Measurements from ENCODE around the gene SCAF1. TPM values are rescaled to one million over a fixed set of nuclear protein-coding genes. Genes with fewer than 3 reads are reported as not detected.
A peak's percentile ranks its signal among the peaks of the same experiment; 100 is the strongest.

SCAF1 gene
- total RNA-seq, 1 experiment from 2014 or later: 129 TPM

- no peak overlapping the region for H3K4me3 Mint-ChIP-seq (ENCODE audit: low read depth, unreplicated experiment)
- no peak for DNase-seq
- H3K4me1 Mint-ChIP-seq (ENCODE audit: low read depth, unreplicated experiment): peaks cover 11% of the 10 kb centered on the region
- peaks cover 89% of the 10 kb centered on the region for H3K36me3 Mint-ChIP-seq (ENCODE audit: insufficient read depth, unreplicated experiment)
- TF ChIP-seq CTCF (IDR thresholded peaks at IDR 0.05; ENCODE audit: unreplicated experiment): no peak
- BruUV-seq (replicated peaks): no TSS peak
- CTCF ChIA-PET: interaction anchor here (0.7 kb wide), 1 partner anchor 9 kb away, joined by 3 read pairs; no protein-coding TSS in a partner anchor
- peak overlapping the region; percentile 67 for H3K27ac Mint-ChIP-seq (ENCODE audit: unreplicated experiment)
- intact Hi-C loops (cut with micrococcal nuclease; ENCODE audit: unreplicated experiment): loop anchor here (5.0 kb wide), 1 partner anchor 112 kb away; no protein-coding TSS in a partner anchor
- H3K9me3 Mint-ChIP-seq (ENCODE audit: low read depth, unreplicated experiment): no peaks in the 10 kb centered on the region
- H3K27me3 Mint-ChIP-seq (ENCODE audit: unreplicated experiment): no peaks in the 10 kb centered on the region
These were observed 41.8 kb downstream of the SCAF1 start for GRCh38 chr19:49683814-49684250.

GRCh38 chr19:49684251-49684982, 42.4 kb downstream of the SCAF1 start:
- TF ChIP-seq CTCF (IDR thresholded peaks at IDR 0.05; ENCODE audit: unreplicated experiment): peak; percentile 93
- Mint-ChIP-seq H3K4me3 (ENCODE audit: low read depth, unreplicated experiment) (no peak overlapping the region), H3K4me1 (ENCODE audit: low read depth, unreplicated experiment) (peaks cover 10% of the 10 kb centered on the region), H3K9me3 (ENCODE audit: low read depth, unreplicated experiment) (no peaks in the 10 kb centered on the region), H3K27me3 (ENCODE audit: unreplicated experiment) (no peaks in the 10 kb centered on the region), H3K36me3 (ENCODE audit: insufficient read depth, unreplicated experiment) (peaks cover 92% of the 10 kb centered on the region), H3K27ac (ENCODE audit: unreplicated experiment) (peak overlapping the region; percentile 67)
- intact Hi-C loops (cut with micrococcal nuclease; ENCODE audit: unreplicated experiment): loop anchor here (5.0 kb wide), 1 partner anchor 112 kb away; no protein-coding TSS in a partner anchor
- peak; percentile 65 for DNase-seq
- BruUV-seq (replicated peaks): no TSS peak
- CTCF ChIA-PET: interaction anchor here (0.6 to 0.7 kb wide), 3 partner anchors 9 to 985 kb away, joined by 3 to 4 read pairs (median 3); no protein-coding TSS in a partner anchor

- no peak for TF ChIP-seq CTCF (IDR thresholded peaks at IDR 0.05; ENCODE audit: unreplicated experiment)
These were observed 43.1 kb downstream of the SCAF1 start for GRCh38 chr19:49684983-49685553.

GRCh38 chr19:49685845-49686332, 43.9 kb downstream of the SCAF1 start:
- no peaks in the 10 kb centered on the region for H3K27me3 Mint-ChIP-seq (ENCODE audit: unreplicated experiment)
- peaks cover 94% of the 10 kb centered on the region for H3K36me3 Mint-ChIP-seq (ENCODE audit: insufficient read depth, unreplicated experiment)

More at GRCh38 chr19:49684983-49685553, 43.1 kb downstream of the SCAF1 start:
- H3K4me3 Mint-ChIP-seq (ENCODE audit: low read depth, unreplicated experiment): no peak overlapping the region
- no peak for DNase-seq
- CTCF ChIA-PET: interaction anchor here (0.6 to 0.7 kb wide), 2 partner anchors 496 to 985 kb away, joined by 3 to 4 read pairs; no protein-coding TSS in a partner anchor
- intact Hi-C loops (cut with micrococcal nuclease; ENCODE audit: unreplicated experiment): loop anchor here (5.0 kb wide), 1 partner anchor 113 kb away; no protein-coding TSS in a partner anchor
- H3K36me3 Mint-ChIP-seq (ENCODE audit: insufficient read depth, unreplicated experiment): peaks cover 94% of the 10 kb centered on the region
- peak overlapping the region; percentile 26 for H3K27ac Mint-ChIP-seq (ENCODE audit: unreplicated experiment)
- H3K4me1 Mint-ChIP-seq (ENCODE audit: low read depth, unreplicated experiment): peaks cover 5% of the 10 kb centered on the region
- no TSS peak for BruUV-seq (replicated peaks)
- no peaks in the 10 kb centered on the region for H3K27me3 Mint-ChIP-seq (ENCODE audit: unreplicated experiment)
- no peaks in the 10 kb centered on the region for H3K9me3 Mint-ChIP-seq (ENCODE audit: low read depth, unreplicated experiment)

More at GRCh38 chr19:49685845-49686332, 43.9 kb downstream of the SCAF1 start:
- no TSS peak for BruUV-seq (replicated peaks)
- no peak for DNase-seq
- Mint-ChIP-seq H3K9me3 (ENCODE audit: low read depth, unreplicated experiment) (no peaks in the 10 kb centered on the region), H3K4me1 (ENCODE audit: low read depth, unreplicated experiment) (no peaks in the 10 kb centered on the region), H3K4me3 (ENCODE audit: low read depth, unreplicated experiment) (no peak overlapping the region), H3K27ac (ENCODE audit: unreplicated experiment) (peak overlapping the region; percentile 26)
- intact Hi-C loops (cut with micrococcal nuclease; ENCODE audit: unreplicated experiment): no loop called here
- CTCF ChIA-PET: interaction anchor here (0.5 kb wide), 1 partner anchor 9 kb away, joined by 6 read pairs; no protein-coding TSS in a partner anchor
- TF ChIP-seq CTCF (IDR thresholded peaks at IDR 0.05; ENCODE audit: unreplicated experiment): no peak

All from Calu3 (cell line).